ENCODE data around the gene UMPS. TPM values are rescaled to one million over a fixed set of nuclear protein-coding genes. Genes with fewer than 3 reads are reported as not detected.

Gene UMPS
- total RNA-seq, 1 donor: 28.6 TPM

DNA sequence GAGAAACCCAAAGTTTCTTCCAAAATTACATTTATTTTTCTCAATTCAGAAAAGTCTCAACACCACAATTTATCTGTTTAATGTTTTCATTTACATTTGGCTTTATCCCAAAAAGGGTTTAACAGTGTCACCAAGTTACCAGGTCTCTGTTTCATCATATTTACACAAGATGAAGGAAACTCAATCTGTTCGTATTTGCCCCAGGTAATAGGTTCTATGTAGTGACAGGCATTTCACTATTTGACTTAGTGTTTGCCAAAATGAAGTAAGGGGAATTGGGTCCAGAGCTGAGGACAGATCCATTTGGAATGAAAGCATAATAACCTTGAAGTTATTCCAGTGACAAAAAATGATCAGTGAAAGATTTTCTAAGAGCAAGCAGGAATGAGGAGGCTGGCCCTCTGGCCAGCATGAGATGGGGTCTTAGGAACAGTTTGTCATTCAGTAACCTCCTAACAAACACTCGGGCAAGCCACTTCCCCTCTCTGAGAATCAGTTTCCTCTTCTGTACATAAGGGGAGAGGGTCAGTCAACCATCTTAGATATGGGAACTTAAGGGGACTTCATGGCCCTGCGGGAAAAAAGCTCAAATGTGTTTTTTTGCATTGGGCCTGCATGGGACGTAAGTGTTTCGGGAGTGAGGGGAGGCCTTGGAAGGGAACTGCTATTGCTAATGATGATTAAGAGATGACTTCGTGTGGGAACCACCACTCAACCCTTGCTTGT is 31.8 kb downstream of the UMPS start:
- TF ChIP-seq, protein P1, sequence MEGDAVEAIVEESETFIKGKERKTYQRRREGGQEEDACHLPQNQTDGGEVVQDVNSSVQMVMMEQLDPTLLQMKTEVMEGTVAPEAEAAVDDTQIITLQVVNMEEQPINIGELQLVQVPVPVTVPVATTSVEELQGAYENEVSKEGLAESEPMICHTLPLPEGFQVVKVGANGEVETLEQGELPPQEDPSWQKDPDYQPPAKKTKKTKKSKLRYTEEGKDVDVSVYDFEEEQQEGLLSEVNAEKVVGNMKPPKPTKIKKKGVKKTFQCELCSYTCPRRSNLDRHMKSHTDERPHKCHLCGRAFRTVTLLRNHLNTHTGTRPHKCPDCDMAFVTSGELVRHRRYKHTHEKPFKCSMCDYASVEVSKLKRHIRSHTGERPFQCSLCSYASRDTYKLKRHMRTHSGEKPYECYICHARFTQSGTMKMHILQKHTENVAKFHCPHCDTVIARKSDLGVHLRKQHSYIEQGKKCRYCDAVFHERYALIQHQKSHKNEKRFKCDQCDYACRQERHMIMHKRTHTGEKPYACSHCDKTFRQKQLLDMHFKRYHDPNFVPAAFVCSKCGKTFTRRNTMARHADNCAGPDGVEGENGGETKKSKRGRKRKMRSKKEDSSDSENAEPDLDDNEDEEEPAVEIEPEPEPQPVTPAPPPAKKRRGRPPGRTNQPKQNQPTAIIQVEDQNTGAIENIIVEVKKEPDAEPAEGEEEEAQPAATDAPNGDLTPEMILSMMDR (IDR thresholded peaks at IDR 0.05; ENCODE audit: insufficient read depth, low read length): no peak
- no peak for DNase-seq (ENCODE audit: low read depth)

DNA sequence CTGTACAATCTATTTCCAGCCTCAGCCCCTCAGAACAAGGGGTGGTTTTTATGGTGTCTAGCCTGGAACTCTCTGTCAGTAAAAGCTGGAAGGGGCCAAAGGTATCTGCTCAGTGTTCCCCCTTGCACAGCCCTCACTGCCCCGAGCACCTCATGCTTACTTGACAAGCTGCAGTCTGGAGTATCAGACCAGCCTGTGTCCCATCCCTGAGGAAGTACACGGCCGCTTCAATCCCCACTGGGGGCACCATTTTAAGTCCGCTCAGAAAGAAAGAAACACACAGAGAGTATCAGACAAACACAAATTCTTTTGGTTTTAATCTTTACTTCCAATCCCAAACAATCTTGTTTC is 32.4 kb downstream of the UMPS start:
- TF ChIP-seq, protein P1 (IDR thresholded peaks at IDR 0.05; ENCODE audit: insufficient read depth, low read length): no peak
- H3K4me3 ChIP-seq (ENCODE audit: low read depth, low read length): no peak overlapping the region
- DNase-seq (ENCODE audit: low read depth): no peak

More for the DNA sequence above, 31.8 kb downstream of the UMPS start:
- no peak overlapping the region for H3K4me3 ChIP-seq (ENCODE audit: low read depth, low read length)

DNA sequence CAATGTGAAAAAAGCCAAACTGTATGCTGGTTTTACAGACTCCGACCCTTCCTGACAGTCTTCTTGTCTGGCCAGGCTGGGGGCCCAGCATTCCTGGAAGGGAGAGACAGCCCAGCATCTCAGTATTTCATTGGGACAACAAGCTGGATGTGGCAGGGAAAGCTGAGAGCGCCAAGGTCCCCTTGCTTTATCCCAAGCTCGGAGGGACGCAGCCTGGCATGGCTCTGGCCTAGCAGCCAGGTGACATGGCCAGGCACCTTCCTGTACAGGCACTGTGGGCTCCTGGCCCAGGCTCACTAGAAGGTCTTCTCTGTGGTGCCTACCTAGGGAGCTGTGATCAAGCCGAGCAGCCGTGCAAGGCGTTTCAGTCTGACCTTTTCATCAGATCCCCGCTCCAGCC is 33.0 kb downstream of the UMPS start:
- TF ChIP-seq, protein P1 (IDR thresholded peaks at IDR 0.05; ENCODE audit: insufficient read depth, low read length): no peak
- no peak for DNase-seq (ENCODE audit: low read depth)
- no peak overlapping the region for H3K4me3 ChIP-seq (ENCODE audit: low read depth, low read length)

DNA sequence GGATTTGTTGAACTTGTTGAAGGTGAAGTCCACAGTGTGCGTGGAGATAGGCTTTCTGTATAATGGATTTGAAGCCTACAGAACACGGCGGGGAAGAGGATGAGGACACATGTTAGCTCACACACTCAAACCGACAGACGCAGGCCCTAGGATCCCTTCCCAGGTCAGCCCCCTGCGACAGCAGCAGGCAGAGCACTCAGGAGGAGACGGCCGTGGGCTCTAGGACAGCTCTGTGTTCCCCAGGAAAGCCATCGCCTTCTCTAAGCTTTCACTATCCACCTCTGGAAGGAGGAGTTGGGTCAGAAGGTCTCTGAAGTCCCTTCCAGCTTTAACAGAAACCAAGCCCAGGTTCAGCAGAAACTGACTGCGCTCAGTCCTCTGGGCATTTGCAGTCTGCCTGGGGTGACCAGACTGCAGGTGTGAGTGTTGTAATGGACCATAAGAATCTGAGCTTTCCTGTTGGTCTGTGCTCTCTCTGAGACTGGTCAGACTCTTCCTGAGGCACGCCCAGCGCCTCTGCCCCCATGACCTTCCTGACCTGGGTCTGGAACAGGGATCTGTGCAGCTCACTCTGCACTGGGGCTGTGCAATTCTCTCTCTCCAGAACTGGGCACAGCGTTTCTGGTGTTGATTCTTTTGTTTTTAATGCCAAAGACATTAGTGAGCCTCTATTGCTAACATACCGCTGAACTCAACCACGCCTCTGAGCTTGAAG is 33.5 kb downstream of the UMPS start:
- DNase-seq (ENCODE audit: low read depth): no peak
- no peak overlapping the region for H3K4me3 ChIP-seq (ENCODE audit: low read depth, low read length)
- TF ChIP-seq, protein P1 (IDR thresholded peaks at IDR 0.05; ENCODE audit: insufficient read depth, low read length): no peak

DNA sequence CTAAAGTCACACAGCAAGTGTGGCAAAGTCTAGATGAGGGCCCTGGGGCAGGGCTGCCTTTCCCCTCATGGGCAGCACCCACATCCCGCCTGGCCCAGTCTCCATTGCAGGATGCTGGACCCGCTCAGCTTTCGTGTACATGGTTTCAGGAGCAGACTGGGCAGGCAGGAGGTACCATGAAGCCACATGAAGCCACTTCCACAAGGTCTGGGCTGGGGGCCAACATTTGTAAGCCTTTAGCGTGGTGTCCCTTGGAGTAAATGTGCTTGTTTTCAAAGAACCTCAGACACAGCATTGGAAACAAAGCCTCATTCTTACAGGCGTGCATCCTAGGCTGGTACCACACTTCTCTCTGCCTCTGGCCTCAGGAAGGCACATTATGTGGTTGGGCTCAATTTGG is 34.5 kb downstream of the UMPS start:
- no peak for DNase-seq (ENCODE audit: low read depth)
- no peak overlapping the region for H3K4me3 ChIP-seq (ENCODE audit: low read depth, low read length)
- TF ChIP-seq, protein P1 (IDR thresholded peaks at IDR 0.05; ENCODE audit: insufficient read depth, low read length): no peak

DNA sequence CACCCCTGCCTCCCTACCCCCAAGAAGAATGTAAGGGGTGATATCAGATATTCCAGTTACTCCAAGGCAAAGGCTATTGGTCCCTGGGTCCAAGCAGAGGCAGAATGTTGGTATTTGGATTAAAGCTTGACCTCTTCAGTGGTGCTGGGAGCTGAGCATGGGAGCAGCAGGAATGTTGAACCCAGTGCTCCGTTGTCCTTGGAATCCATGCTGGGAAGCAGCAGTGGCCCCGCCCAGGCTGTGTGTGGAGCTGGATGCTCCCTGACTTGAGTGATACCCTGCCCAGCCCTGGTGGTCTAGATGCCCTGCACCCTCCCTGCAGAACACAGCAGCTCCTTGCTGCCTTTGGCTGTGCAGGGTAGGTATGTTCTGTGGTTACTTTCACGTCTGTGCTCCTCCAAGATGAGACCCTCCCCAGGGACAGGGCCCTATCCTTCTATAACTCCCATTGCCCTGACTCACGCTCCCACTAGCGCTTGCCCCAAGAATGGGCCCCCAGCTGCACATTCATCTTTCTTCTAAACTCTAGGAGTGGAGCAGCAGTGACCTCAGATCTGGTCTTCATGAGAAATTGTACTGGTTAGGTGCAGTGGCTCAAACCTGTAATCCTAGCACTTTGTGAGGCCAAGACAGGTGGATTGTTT is 35.1 kb downstream of the UMPS start:
- no peak for DNase-seq (ENCODE audit: low read depth)
- no peak overlapping the region for H3K4me3 ChIP-seq (ENCODE audit: low read depth, low read length)
- TF ChIP-seq, protein P1 (IDR thresholded peaks at IDR 0.05; ENCODE audit: insufficient read depth, low read length): no peak

All from fibroblast of the aortic adventitia (primary cell).